Activated T-cell treated with anti-CD3 and anti-CD28 coated beads for 48 hours (primary cell): ENCODE results near the gene OXLD1.

Experiments
- DNase-seq: peaks from one replicate; pipeline ENCODE4 v3.0.0-alpha.2; 2020; ENCODE audit warnings: low read depth

Gene OXLD1

GRCh38 chr17:81616877-81617276 lies 49.5 kb downstream of the OXLD1 start:
- DNase-seq, result no peak

- no peak for DNase-seq
These were observed 50.9 kb downstream of the OXLD1 start for GRCh38 chr17:81615401-81615930.
